ENCODE data around the gene TCAIM.

The TCAIM gene

DNA sequence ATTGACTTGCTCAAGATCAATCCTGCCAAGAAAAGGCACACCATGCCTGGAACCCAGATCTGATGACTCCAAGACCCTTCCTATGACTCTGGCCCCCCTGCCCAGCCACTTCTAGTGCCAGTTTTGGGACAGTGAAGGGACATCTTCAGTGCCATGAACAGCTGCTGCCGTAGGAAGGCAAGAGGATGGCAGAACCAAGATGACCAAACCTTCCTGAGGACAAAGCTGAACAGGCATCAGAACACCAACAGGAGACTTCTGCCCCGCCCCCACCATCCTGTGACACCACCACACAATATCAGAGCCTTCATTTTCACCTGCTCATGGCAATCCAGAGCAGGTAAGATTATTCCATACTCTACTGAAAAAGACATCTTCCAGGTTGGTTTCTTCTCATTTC lies 105.9 kb downstream of the TCAIM start:
- no peak for DNase-seq (ENCODE audit: extremely low spot score)
- POLR2A ChIA-PET: no interaction called here
- CTCF ChIA-PET: interaction anchor here (1.0 to 1.2 kb wide), 2 partner anchors 15 to 32 kb away, joined by 3 read pairs; no protein-coding TSS in a partner anchor
- TF ChIP-seq CTCF (IDR thresholded peaks at IDR 0.05; ENCODE audit: control extremely low read depth, extremely low read depth, low read depth, missing control alignments): no peak

GRCh38 chr3:44444896-44445691 lies 106.5 kb downstream of the TCAIM start:
- ChIA-PET CTCF (interaction anchor here (0.7 to 1.2 kb wide), 2 partner anchors 15 to 54 kb away, joined by 3 read pairs; no protein-coding TSS in a partner anchor), POLR2A (no interaction called here)

DNA sequence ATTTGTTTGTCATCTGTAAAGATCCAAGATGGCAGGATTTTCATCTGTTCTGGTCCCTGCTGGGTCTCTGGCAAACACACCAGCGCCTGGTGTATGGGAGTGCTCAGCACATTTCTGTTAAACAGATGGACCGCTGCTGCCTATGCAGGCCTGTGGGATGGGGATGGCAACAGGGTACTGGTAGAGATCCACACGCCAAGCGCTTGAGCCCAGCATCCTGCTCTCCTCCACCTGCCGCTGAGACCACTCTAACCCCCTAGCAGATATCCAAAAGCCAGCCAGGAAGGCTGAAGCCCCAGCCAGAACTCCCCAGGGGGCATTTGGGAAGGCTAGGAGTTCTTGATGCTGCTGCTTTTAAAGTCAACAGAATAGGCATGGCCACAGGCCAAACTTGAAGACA lies 107.2 kb downstream of the TCAIM start:
- TF ChIP-seq CTCF (IDR thresholded peaks at IDR 0.05; ENCODE audit: control extremely low read depth, extremely low read depth, low read depth, missing control alignments): no peak
- ChIA-PET POLR2A (no interaction called here), CTCF (no interaction called here)
- no peak for DNase-seq (ENCODE audit: extremely low spot score)

More at GRCh38 chr3:44444896-44445691, 106.5 kb downstream of the TCAIM start:
- TF ChIP-seq CTCF (IDR thresholded peaks at IDR 0.05; ENCODE audit: control extremely low read depth, extremely low read depth, low read depth, missing control alignments): no peak
- peak; percentile 5 for DNase-seq (ENCODE audit: extremely low spot score)

GRCh38 chr3:44446929-44447328 lies 108.4 kb downstream of the TCAIM start:
- ChIA-PET POLR2A (no interaction called here), CTCF (no interaction called here)
- no peak for DNase-seq (ENCODE audit: extremely low spot score)
- TF ChIP-seq CTCF (IDR thresholded peaks at IDR 0.05; ENCODE audit: control extremely low read depth, extremely low read depth, low read depth, missing control alignments): no peak

GRCh38 chr3:44451441-44451840 lies 112.9 kb downstream of the TCAIM start:
- ChIA-PET POLR2A (no interaction called here), CTCF (no interaction called here)
- no peak for TF ChIP-seq CTCF (IDR thresholded peaks at IDR 0.05; ENCODE audit: control extremely low read depth, extremely low read depth, low read depth, missing control alignments)
- no peak for DNase-seq (ENCODE audit: extremely low spot score)

- no peak for TF ChIP-seq CTCF (IDR thresholded peaks at IDR 0.05; ENCODE audit: control extremely low read depth, extremely low read depth, low read depth, missing control alignments)
- CTCF ChIA-PET: interaction anchor here (1.4 to 1.8 kb wide), 2 partner anchors 11 to 15 kb away, joined by 3 to 5 read pairs; no protein-coding TSS in a partner anchor
- DNase-seq (ENCODE audit: extremely low spot score): no peak
- POLR2A ChIA-PET: no interaction called here
These were observed 115.7 kb downstream of the TCAIM start for GRCh38 chr3:44454258-44454657.

All from GM10248 (cell line).